Measurements from ENCODE around the gene TENT4B.

TENT4B gene

DNA sequence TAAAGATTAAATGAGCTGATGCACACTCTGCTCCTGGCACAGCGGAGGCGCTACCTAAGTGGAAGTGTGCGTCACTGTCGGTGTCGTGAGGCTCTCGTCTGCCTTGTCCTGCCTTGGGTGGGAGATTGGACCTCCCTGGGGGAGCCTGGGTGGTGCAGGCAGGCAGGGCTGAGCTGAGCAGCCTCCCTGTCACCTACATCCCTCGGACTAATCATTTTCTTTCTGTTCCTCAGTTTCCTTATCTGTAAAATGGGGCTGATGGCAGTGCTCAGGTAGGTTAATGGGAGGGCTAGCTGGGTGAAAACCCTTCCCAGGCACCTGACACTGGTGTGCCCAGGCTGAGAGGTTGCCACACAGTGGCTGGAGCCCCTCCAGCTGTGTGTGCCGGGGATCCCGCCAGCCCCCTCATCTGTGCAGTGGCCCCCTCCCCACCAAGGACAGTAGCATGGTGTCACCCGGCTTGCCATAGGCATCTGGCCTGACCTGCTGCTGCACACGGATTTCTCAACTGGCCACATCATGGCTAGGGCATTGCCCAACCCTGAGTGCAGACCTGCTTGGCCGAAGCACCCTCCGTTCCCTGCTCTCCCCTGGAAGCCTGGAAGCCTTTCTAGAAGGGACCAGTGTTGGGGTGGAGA lies 117.5 kb downstream of the TENT4B start:
- DNase-seq (ENCODE audit: insufficient read length, low spot score), result no peak
- no peak for FAIRE-seq
- TF ChIP-seq, protein P1, sequence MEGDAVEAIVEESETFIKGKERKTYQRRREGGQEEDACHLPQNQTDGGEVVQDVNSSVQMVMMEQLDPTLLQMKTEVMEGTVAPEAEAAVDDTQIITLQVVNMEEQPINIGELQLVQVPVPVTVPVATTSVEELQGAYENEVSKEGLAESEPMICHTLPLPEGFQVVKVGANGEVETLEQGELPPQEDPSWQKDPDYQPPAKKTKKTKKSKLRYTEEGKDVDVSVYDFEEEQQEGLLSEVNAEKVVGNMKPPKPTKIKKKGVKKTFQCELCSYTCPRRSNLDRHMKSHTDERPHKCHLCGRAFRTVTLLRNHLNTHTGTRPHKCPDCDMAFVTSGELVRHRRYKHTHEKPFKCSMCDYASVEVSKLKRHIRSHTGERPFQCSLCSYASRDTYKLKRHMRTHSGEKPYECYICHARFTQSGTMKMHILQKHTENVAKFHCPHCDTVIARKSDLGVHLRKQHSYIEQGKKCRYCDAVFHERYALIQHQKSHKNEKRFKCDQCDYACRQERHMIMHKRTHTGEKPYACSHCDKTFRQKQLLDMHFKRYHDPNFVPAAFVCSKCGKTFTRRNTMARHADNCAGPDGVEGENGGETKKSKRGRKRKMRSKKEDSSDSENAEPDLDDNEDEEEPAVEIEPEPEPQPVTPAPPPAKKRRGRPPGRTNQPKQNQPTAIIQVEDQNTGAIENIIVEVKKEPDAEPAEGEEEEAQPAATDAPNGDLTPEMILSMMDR (IDR thresholded peaks at IDR 0.05; ENCODE audit: insufficient read depth, missing control alignments), result no peak

- DNase-seq (ENCODE audit: insufficient read length, low spot score) (no peak), FAIRE-seq (no peak)
- TF ChIP-seq, protein P1 (IDR thresholded peaks at IDR 0.05; ENCODE audit: insufficient read depth, missing control alignments), result no peak
Measured at GRCh38 chr16:50271148-50272041, 118.3 kb downstream of the TENT4B start.

DNA sequence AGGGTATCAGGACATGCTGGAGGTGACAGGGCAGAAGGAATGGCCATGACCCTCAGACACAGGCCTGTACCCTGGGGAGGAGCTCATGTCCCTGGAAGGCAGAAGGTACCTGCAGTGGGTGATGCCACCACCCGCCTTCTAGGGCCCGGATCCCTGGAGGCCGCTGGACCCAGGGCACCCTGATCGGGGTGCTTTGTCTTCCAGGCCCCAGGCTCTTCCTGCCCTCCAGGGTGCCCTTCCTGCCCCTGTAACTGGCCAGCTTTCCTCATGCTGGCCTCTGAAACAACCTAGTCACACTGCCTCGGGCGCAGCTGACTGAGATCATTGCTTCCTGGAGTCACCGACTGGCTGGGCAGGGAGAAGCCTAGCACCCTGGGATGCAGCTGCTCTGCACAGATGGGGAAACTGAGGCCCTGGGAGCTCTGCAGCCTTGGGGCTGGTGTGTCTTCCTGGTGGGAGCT lies 119.0 kb downstream of the TENT4B start:
- FAIRE-seq (no peak), DNase-seq (ENCODE audit: insufficient read length, low spot score) (no peak)
- TF ChIP-seq, protein P1 (IDR thresholded peaks at IDR 0.05; ENCODE audit: insufficient read depth, missing control alignments), result no peak

- FAIRE-seq, result no peak
- TF ChIP-seq, protein P1 (IDR thresholded peaks at IDR 0.05; ENCODE audit: insufficient read depth, missing control alignments), result no peak
- no peak for DNase-seq (ENCODE audit: insufficient read length, low spot score)
Measured at GRCh38 chr16:50272687-50273381, 119.7 kb downstream of the TENT4B start.

GRCh38 chr16:50273382-50273690 lies 120.2 kb downstream of the TENT4B start:
- FAIRE-seq (no peak), DNase-seq (ENCODE audit: insufficient read length, low spot score) (no peak)
- TF ChIP-seq, protein P1 (IDR thresholded peaks at IDR 0.05; ENCODE audit: insufficient read depth, missing control alignments), result no peak

DNA sequence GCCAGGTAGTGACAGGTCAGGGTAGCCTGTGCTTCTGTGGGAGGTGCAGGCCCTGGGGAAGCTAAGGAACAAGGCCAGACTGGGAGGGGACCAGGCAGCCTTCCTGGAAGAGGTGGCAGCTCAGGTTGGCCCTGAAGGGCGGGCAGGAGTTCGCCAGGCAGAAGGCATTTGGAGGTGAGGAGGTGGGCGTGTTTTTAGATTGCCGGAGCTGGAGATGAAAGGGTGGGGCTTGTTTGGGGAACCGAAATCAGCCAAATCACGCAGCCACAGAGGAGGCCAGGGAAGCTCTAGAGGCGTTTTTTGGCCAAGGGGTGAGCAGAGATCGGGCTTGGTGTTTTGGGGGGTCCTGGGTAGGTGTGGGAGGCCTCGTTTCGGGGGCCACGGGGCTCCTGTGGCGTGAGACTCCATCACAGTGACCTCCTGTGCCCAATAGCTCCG lies 120.8 kb downstream of the TENT4B start:
- DNase-seq (ENCODE audit: insufficient read length, low spot score), result no peak
- TF ChIP-seq, protein P1 (IDR thresholded peaks at IDR 0.05; ENCODE audit: insufficient read depth, missing control alignments), result no peak
- no peak for FAIRE-seq

Measured in D721Med (cell line).